GM19463 (cell line): ENCODE data around the gene RASIP1.

Experiments used
- ATAC-seq: cut with Tn5 transposase; IDR thresholded peaks from one replicate; pipeline ENCODE4 v1.9.1; 2021; ENCODE audit warnings: mild to moderate bottlenecking, moderate library complexity; ENCODE audit not compliant: unreplicated experiment

Gene RASIP1

DNA sequence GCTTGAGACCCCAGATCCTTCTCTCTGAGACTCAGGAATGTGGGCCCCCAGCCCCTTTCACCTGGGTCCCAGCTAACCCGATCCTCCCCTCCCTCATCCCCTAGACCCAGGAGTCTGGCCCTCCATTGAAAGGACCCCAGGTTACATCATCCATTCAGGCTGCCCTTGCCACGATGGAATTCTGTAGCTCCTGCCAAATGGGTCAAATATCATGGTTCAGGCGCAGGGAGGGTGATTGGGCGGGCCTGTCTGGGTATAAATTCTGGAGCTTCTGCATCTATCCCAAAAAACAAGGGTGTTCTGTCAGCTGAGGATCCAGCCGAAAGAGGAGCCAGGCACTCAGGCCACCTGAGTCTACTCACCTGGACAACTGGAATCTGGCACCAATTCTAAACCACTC lies 15.4 kb upstream of the RASIP1 start:
- no peak for ATAC-seq

DNA sequence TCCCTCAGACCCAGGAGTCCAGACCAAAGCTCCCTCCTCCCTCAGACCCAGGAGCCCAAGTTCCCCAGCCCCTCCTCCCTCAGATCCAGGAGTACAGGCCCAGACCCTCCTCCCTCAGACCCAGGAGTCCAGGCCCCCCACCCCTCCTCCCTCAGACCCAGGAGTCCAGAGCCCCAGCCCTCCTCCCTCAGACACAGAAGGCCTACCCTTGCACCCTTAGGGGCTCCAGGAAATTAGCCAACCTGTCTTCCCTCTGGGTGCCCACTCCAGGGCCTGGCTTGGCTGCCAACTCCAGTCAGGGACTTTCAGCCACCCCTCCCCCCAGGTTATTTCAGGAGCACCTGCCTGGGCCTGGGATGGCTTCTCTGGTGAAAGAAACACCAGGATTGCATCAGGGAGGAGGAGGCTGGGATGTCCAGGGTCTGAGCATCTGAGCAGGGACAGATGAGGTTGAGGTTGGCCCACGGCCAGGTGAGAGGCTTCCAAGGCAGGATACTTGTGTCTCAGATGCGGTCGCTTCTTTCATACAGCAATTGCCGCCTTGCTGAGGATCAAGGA lies 14.8 kb upstream of the RASIP1 start, which contains the start of gene FGF21:
Gene FGF21, plus strand, starts transcription at position 441 of the 558 bp plus-strand sequence. CDS start 713 bp downstream, outside the sequence.
- ATAC-seq = no peak

GRCh38 chr19:48752496-48753365 lies 12.3 kb upstream of the RASIP1 start, which contains the start of gene FUT1:
FUT1 (minus strand) TSS chr19:48752641; CDS start chr19:48751281, 1,360 bp downstream.
- no peak for ATAC-seq

GRCh38 chr19:48751845-48752495 lies 11.6 kb upstream of the RASIP1 start:
- ATAC-seq = no peak

GRCh38 chr19:48750771-48751504 lies 10.5 kb upstream of the RASIP1 start:
- no peak for ATAC-seq

- no peak for ATAC-seq
These were observed 9.9 kb upstream of the RASIP1 start for GRCh38 chr19:48750351-48750750.

- ATAC-seq = no peak
These were observed 9.3 kb upstream of the RASIP1 start for GRCh38 chr19:48749571-48750198.

DNA sequence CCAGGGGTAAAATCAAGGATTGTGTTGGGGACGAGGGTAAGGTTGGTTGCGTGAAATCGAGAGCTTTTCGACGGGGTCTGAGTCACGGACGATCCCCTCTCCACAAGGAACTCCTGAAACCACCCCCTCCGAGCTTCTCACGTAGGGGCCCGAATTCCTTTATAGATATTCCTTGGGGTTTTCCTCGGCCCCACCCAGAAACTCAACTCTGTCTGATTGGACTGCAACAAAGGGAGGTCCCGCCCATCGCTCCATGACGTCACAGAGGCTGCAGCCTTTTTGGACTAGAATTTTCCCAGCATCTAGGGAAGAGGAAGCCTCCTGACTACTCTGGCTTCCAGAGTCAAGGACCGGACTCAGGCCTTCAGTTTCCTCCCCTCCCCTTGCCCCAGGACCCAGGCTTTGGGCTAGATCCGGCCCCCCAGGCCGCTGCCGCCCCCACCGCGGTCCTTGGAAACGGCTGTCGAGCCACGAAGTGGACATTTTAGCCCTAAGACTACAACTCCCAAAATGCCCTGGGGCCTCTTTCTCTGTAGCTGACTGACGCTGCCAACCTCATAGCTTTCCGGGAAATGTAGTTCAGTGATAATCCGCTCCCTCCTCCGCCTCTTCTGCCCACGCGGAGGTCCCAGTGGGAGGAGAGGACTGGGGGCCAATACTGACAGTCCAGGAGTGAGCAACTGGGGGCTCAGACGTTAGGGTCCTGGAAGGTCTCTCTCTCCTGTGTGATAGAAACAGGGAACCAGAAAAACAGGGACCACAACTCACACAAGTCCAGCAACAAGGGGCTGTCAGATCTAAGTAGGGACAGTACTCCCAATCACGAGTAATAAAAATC lies 6.5 kb upstream of the RASIP1 start, which contains the start of gene IZUMO1:
Gene IZUMO1, minus strand, starts transcription at position 172 of the 838 bp plus-strand sequence. CDS start 1,050 bp downstream, outside the sequence.
- no peak for ATAC-seq

DNA sequence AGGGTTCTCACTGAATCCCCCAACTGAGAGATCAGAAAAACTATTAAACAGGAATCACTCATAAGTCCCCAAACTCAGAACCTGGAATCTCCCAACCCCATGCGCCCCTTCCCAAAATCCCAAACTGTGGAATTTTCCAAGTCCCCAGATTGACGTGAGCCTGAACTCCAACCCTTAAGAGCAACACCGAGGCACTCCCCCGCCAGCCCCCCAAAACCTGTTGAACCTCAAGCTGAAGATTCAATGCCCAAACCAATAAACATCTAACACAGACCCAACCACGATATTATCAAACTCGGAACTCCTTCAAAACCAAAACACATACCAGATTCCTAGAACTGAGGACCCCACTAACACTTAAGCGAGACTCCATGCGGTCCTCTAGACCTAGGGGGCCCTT lies 5.7 kb upstream of the RASIP1 start:
- no peak for ATAC-seq

GRCh38 chr19:48745208-48745995 lies 5.0 kb upstream of the RASIP1 start:
- ATAC-seq = no peak

- ATAC-seq = no peak
These were observed 1.7 kb upstream of the RASIP1 start for GRCh38 chr19:48742096-48742495.

GRCh38 chr19:48741129-48741999 lies 954 bp upstream of the RASIP1 start:
- no peak for ATAC-seq

GRCh38 chr19:48739404-48740163 lies 826 bp downstream of the RASIP1 start:
- ATAC-seq = no peak

DNA sequence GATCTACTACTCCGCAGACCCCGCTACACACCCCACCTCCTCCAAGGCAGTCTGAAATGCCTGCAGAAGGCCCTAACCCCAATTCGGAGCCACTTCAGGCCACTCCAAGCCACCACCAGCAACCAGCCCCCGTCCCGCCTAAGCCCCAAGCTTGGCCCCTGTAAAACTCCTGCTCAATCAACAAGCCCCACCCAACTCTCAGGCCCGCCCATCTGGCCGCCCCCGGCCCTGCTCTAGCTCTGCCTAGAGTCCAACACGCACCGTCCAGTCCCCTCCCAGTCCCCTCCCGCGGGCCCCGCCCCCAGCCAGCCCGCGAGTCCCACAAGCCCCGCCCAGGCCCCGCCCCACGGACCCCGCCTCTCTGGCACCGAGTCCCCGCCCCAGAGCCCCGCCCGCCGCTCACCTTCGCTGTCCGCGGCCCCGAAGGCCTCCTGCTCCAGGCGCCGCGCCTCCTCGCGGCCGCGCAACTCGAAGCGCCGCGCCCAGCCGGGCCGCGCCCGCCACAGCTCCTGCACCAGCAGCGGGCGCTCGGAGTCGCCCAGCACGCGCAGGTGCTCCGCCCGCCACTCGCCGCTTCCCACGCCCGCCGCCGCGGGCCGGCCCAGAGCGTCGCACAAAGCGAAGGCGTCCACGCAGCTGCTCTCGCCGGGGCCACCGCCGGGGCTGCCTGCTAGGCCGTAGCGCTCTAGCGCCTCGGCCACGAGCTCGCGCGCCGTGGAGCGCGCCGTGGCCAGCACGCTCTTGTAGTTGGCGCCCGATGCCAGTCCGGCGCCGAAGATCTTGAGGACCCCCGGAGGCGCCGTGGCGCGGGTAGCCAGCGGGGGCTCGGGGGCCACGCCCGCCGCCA lies 1.6 kb downstream of the RASIP1 start:
- peak; percentile 88 for ATAC-seq

DNA sequence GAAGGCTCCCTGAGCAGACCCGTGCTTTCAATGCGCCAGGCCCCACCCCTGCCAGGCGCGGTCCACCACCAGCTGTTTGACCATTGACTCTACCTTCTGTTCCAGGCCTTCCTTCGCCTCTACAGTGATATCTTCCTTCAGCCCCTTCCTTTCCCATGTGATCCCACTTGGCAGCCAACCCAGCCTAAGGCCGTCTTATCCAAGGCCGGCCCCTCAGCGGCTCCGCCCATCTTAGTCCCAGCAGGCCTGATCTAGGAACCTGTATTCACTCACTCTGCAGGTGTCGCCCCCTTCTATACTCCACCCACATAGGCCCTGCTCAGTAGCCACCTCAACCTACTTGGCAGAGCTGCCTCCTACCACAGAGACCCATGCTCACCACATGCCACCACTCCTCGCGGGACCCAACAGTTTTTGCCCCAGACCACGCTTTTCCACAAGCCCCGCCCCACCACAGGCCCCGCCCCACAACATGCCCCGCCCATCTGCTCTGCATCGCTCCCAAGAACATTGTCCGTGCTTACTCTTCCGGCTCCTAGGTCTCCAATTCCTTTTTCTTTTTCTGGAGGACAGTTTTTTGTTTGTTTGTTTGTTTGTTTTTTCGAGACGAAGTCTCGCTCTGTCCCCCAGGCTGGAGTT lies 2.9 kb downstream of the RASIP1 start:
- no peak for ATAC-seq
